ENCODE measurements around the gene HNRNPA2B1.

Gene HNRNPA2B1

GRCh38 chr7:26212921-26213718 is 12.6 kb upstream of the HNRNPA2B1 start:
- no peaks in the 10 kb centered on the region for H3K9me3 ChIP-seq (ENCODE audit: control insufficient read depth, low read length)
- no peak overlapping the region for H3K27ac ChIP-seq (ENCODE audit: low read depth, low read length, severe bottlenecking)
- H3K36me3 ChIP-seq (ENCODE audit: control insufficient read depth, insufficient read depth, low read length): peaks cover 55% of the 10 kb centered on the region
- no CpG with 5 or more reads among the region's 2 CpGs for WGBS, 2 experiments (ENCODE audit: insufficient coverage in 2 of 2)
- no peak overlapping the region for H3K4me3 ChIP-seq (ENCODE audit: extremely low read depth, insufficient read depth, low read length, poor library complexity, severe bottlenecking)
- H3K4me1 ChIP-seq (ENCODE audit: control insufficient read depth, insufficient read depth, low read length, poor library complexity, severe bottlenecking): no peaks in the 10 kb centered on the region

- Histone ChIP-seq H3K4me3 (ENCODE audit: extremely low read depth, insufficient read depth, low read length, poor library complexity, severe bottlenecking) (no peak overlapping the region), H3K27ac (ENCODE audit: low read depth, low read length, severe bottlenecking) (no peak overlapping the region), H3K4me1 (ENCODE audit: control insufficient read depth, insufficient read depth, low read length, poor library complexity, severe bottlenecking) (peaks cover 4% of the 10 kb centered on the region), H3K9me3 (ENCODE audit: control insufficient read depth, low read length) (no peaks in the 10 kb centered on the region), H3K36me3 (ENCODE audit: control insufficient read depth, insufficient read depth, low read length) (peaks cover 81% of the 10 kb centered on the region)
- 89 to 90% methylated on average over 2 to 4 of the region's 5 CpGs for WGBS, 2 experiments (ENCODE audit: insufficient coverage in 2 of 2)
Observed at GRCh38 chr7:26208040-26208439, 7.5 kb upstream of the HNRNPA2B1 start.

GRCh38 chr7:26203016-26203415 is 2.5 kb upstream of the HNRNPA2B1 start:
- Histone ChIP-seq H3K27ac (ENCODE audit: low read depth, low read length, severe bottlenecking) (peak overlapping the region; percentile 99), H3K36me3 (ENCODE audit: control insufficient read depth, insufficient read depth, low read length) (peaks cover 49% of the 10 kb centered on the region), H3K4me3 (ENCODE audit: extremely low read depth, insufficient read depth, low read length, poor library complexity, severe bottlenecking) (peak overlapping the region; percentile 93), H3K4me1 (ENCODE audit: control insufficient read depth, insufficient read depth, low read length, poor library complexity, severe bottlenecking) (peaks cover 4% of the 10 kb centered on the region), H3K9me3 (ENCODE audit: control insufficient read depth, low read length) (no peaks in the 10 kb centered on the region)
- no CpG with 5 or more reads among the region's 2 CpGs for WGBS, 2 experiments (ENCODE audit: insufficient coverage in 2 of 2)

GRCh38 chr7:26202019-26202990 is 1.8 kb upstream of the HNRNPA2B1 start:
- Histone ChIP-seq H3K4me3 (ENCODE audit: extremely low read depth, insufficient read depth, low read length, poor library complexity, severe bottlenecking) (peak overlapping the region; percentile 93), H3K9me3 (ENCODE audit: control insufficient read depth, low read length) (no peaks in the 10 kb centered on the region), H3K36me3 (ENCODE audit: control insufficient read depth, insufficient read depth, low read length) (peaks cover 45% of the 10 kb centered on the region), H3K27ac (ENCODE audit: low read depth, low read length, severe bottlenecking) (peak overlapping the region; percentile 99), H3K4me1 (ENCODE audit: control insufficient read depth, insufficient read depth, low read length, poor library complexity, severe bottlenecking) (peaks cover 4% of the 10 kb centered on the region)
- WGBS, 2 experiments (ENCODE audit: insufficient coverage in 2 of 2): 0% methylated on average over 35 to 36 of the region's 68 CpGs

- 0 to 4% methylated on average over 30 to 33 of the region's 86 CpGs for WGBS, 2 experiments (ENCODE audit: insufficient coverage in 2 of 2)
- Histone ChIP-seq H3K27ac (ENCODE audit: low read depth, low read length, severe bottlenecking) (peak within 1 kb of the TSS; percentile 99), H3K36me3 (ENCODE audit: control insufficient read depth, insufficient read depth, low read length) (peaks cover 45% of the 10 kb centered on the region), H3K4me3 (ENCODE audit: extremely low read depth, insufficient read depth, low read length, poor library complexity, severe bottlenecking) (peak within 1 kb of the TSS; percentile 93), H3K4me1 (ENCODE audit: control insufficient read depth, insufficient read depth, low read length, poor library complexity, severe bottlenecking) (peaks cover 10% of the 10 kb centered on the region), H3K9me3 (ENCODE audit: control insufficient read depth, low read length) (no peaks in the 10 kb centered on the region)
Observed at GRCh38 chr7:26201247-26202018, 887 bp upstream of the HNRNPA2B1 start, which contains the start of gene CBX3. Gene CBX3, plus strand, starts transcription at chr7:26201745. Its CDS starts 1,254 bp downstream, at chr7:26202999.

GRCh38 chr7:26200038-26200443 is 505 bp downstream of the HNRNPA2B1 start:
- WGBS, 2 experiments (ENCODE audit: insufficient coverage in 2 of 2): 0% methylated on average over 9 to 14 of the region's 29 CpGs
- peak overlapping the region; percentile 93 for H3K4me3 ChIP-seq (ENCODE audit: extremely low read depth, insufficient read depth, low read length, poor library complexity, severe bottlenecking)

GRCh38 chr7:26199301-26200037 is 1.1 kb downstream of the HNRNPA2B1 start:
- Histone ChIP-seq H3K27ac (ENCODE audit: low read depth, low read length, severe bottlenecking) (peak overlapping the region; percentile 99), H3K36me3 (ENCODE audit: control insufficient read depth, insufficient read depth, low read length) (peaks cover 52% of the 10 kb centered on the region), H3K4me1 (ENCODE audit: control insufficient read depth, insufficient read depth, low read length, poor library complexity, severe bottlenecking) (peaks cover 13% of the 10 kb centered on the region), H3K4me3 (ENCODE audit: extremely low read depth, insufficient read depth, low read length, poor library complexity, severe bottlenecking) (peak overlapping the region; percentile 93), H3K9me3 (ENCODE audit: control insufficient read depth, low read length) (no peaks in the 10 kb centered on the region)
- 0% methylated on average over 23 to 27 of the region's 36 CpGs for WGBS, 2 experiments (ENCODE audit: insufficient coverage in 2 of 2)

More at GRCh38 chr7:26200038-26200443, 505 bp downstream of the HNRNPA2B1 start:
- no peaks in the 10 kb centered on the region for H3K9me3 ChIP-seq (ENCODE audit: control insufficient read depth, low read length)
- peak overlapping the region; percentile 99 for H3K27ac ChIP-seq (ENCODE audit: low read depth, low read length, severe bottlenecking)
- peaks cover 48% of the 10 kb centered on the region for H3K36me3 ChIP-seq (ENCODE audit: control insufficient read depth, insufficient read depth, low read length)
- H3K4me1 ChIP-seq (ENCODE audit: control insufficient read depth, insufficient read depth, low read length, poor library complexity, severe bottlenecking): peaks cover 14% of the 10 kb centered on the region

- Histone ChIP-seq H3K9me3 (ENCODE audit: control insufficient read depth, low read length) (no peaks in the 10 kb centered on the region), H3K4me1 (ENCODE audit: control insufficient read depth, insufficient read depth, low read length, poor library complexity, severe bottlenecking) (peaks cover 10% of the 10 kb centered on the region), H3K4me3 (ENCODE audit: extremely low read depth, insufficient read depth, low read length, poor library complexity, severe bottlenecking) (peak overlapping the region; percentile 93), H3K36me3 (ENCODE audit: control insufficient read depth, insufficient read depth, low read length) (peaks cover 55% of the 10 kb centered on the region), H3K27ac (ENCODE audit: low read depth, low read length, severe bottlenecking) (peak overlapping the region; percentile 99)
- WGBS, 2 experiments (ENCODE audit: insufficient coverage in 2 of 2): 0% methylated on average over 2 to 3 of the region's 7 CpGs
Observed at GRCh38 chr7:26198781-26199169, 1.8 kb downstream of the HNRNPA2B1 start.

GRCh38 chr7:26198133-26198780 is 2.3 kb downstream of the HNRNPA2B1 start:
- Histone ChIP-seq H3K36me3 (ENCODE audit: control insufficient read depth, insufficient read depth, low read length) (peaks cover 60% of the 10 kb centered on the region), H3K9me3 (ENCODE audit: control insufficient read depth, low read length) (no peaks in the 10 kb centered on the region), H3K4me3 (ENCODE audit: extremely low read depth, insufficient read depth, low read length, poor library complexity, severe bottlenecking) (peak overlapping the region; percentile 93), H3K27ac (ENCODE audit: low read depth, low read length, severe bottlenecking) (peak overlapping the region; percentile 99), H3K4me1 (ENCODE audit: control insufficient read depth, insufficient read depth, low read length, poor library complexity, severe bottlenecking) (peaks cover 10% of the 10 kb centered on the region)
- WGBS, 2 experiments (ENCODE audit: insufficient coverage in 2 of 2): 0% methylated on average over 2 of the region's 6 CpGs
